ENCODE data around the gene IPO13.

The IPO13 gene

GRCh38 chr1:43930168-43930948 is 16.4 kb upstream of the IPO13 start:
- no peak for DNase-seq (ENCODE audit: low spot score)

GRCh38 chr1:43930949-43931275 is 15.8 kb upstream of the IPO13 start:
- no peak for DNase-seq (ENCODE audit: low spot score)

- no peak for DNase-seq (ENCODE audit: low spot score)
These were observed 14.8 kb upstream of the IPO13 start for GRCh38 chr1:43931711-43932660.

- DNase-seq (ENCODE audit: low spot score) = no peak
These were observed 13.9 kb upstream of the IPO13 start for GRCh38 chr1:43932786-43933385.

- no peak for DNase-seq (ENCODE audit: low spot score)
These were observed 13.2 kb upstream of the IPO13 start, which contains the start of gene ARTN for GRCh38 chr1:43933386-43934100. ARTN (plus strand) TSS chr1:43933801; CDS start chr1:43935657, 1,856 bp downstream.

- peak; percentile 51 for DNase-seq (ENCODE audit: low spot score)
These were observed 12.4 kb upstream of the IPO13 start for GRCh38 chr1:43934101-43934985.

GRCh38 chr1:43934986-43935324 is 11.8 kb upstream of the IPO13 start:
- no peak for DNase-seq (ENCODE audit: low spot score)

- DNase-seq (ENCODE audit: low spot score) = no peak
These were observed 10.9 kb upstream of the IPO13 start for GRCh38 chr1:43935711-43936427.

GRCh38 chr1:43936431-43937151 is 10.2 kb upstream of the IPO13 start:
- no peak for DNase-seq (ENCODE audit: low spot score)

- no peak for DNase-seq (ENCODE audit: low spot score)
These were observed 9.4 kb upstream of the IPO13 start for GRCh38 chr1:43937179-43937865.

GRCh38 chr1:43938383-43938782 is 8.4 kb upstream of the IPO13 start:
- DNase-seq (ENCODE audit: low spot score) = no peak

- peak; percentile 48 for DNase-seq (ENCODE audit: low spot score)
These were observed 7.7 kb upstream of the IPO13 start for GRCh38 chr1:43938892-43939587.

- DNase-seq (ENCODE audit: low spot score) = no peak
These were observed 4.3 kb upstream of the IPO13 start for GRCh38 chr1:43942411-43942810.

- no peak for DNase-seq (ENCODE audit: low spot score)
These were observed 1.9 kb upstream of the IPO13 start for GRCh38 chr1:43944860-43945259.

- DNase-seq (ENCODE audit: low spot score) = peak; percentile 33
These were observed 995 bp upstream of the IPO13 start for GRCh38 chr1:43945674-43946235.

- DNase-seq (ENCODE audit: low spot score) = no peak
These were observed 517 bp downstream of the IPO13 start for GRCh38 chr1:43947061-43947873.

- DNase-seq (ENCODE audit: low spot score) = peak; percentile 59
These were observed 1.2 kb downstream of the IPO13 start for GRCh38 chr1:43947874-43948437.
